HFF-Myc (cell line): ENCODE data around the gene KIAA1549.

ENCODE experiments used
- DNase-seq: peaks from one replicate; pipeline ENCODE4 v3.0.0-alpha.2; 2011; ENCODE audit warnings: low read depth; ENCODE audit errors: extremely low read depth
- H3K4me3 ChIP-seq: replicated peaks from 2 replicates; pipeline ENCODE4 v1.5.1; 2011; ENCODE audit warnings: low read depth, mild to moderate bottlenecking, control low read depth, low read length
- TF ChIP-seq, protein P1 (sequence below): IDR thresholded peaks from 2 replicates; pipeline ENCODE4 v1.5.1; 2012; ENCODE audit warnings: mild to moderate bottlenecking, low read depth, low read length, control low read depth; ENCODE audit errors: missing control alignments

Gene KIAA1549

DNA sequence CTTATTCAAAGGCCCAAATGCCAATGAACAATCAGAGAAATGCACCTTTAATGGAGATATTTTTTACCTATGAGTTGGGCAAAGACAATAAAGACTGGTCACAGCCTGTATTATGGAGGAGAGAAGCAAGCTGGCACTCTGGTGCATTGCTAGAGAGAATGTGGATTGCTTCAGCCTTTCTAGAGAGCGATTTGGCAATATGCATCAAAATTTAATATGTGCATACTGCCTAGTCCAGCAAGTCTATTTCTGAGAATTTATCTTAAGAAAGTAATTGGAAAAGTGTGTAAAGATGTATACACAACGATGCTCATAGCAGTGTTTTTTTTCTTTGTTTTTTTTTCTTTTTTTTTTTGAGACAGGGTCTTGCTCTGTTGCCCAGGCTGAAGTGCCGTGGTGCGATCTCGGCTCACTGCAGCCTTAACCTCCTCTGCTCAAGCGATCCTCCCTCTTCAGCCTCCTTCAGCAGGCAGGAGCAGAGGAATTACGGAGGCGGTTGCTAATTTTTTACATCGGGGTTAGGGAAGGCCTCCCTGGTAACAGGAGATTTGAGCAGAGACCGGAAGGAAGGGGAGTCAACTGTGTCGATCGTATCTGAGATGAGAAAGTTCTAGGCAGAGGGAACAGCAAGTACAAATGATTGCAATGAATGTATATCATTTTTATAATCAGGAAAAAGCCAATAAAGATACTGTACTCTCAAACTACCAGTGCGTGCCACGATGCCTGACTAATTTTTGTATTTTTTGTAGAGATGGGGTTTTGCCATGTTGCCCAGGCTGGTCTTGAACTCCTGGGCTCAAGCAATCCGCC is 16.4 kb downstream of the KIAA1549 start:
- TF ChIP-seq, protein P1, sequence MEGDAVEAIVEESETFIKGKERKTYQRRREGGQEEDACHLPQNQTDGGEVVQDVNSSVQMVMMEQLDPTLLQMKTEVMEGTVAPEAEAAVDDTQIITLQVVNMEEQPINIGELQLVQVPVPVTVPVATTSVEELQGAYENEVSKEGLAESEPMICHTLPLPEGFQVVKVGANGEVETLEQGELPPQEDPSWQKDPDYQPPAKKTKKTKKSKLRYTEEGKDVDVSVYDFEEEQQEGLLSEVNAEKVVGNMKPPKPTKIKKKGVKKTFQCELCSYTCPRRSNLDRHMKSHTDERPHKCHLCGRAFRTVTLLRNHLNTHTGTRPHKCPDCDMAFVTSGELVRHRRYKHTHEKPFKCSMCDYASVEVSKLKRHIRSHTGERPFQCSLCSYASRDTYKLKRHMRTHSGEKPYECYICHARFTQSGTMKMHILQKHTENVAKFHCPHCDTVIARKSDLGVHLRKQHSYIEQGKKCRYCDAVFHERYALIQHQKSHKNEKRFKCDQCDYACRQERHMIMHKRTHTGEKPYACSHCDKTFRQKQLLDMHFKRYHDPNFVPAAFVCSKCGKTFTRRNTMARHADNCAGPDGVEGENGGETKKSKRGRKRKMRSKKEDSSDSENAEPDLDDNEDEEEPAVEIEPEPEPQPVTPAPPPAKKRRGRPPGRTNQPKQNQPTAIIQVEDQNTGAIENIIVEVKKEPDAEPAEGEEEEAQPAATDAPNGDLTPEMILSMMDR: no peak
- DNase-seq: no peak
- H3K4me3 ChIP-seq: no peak overlapping the region

DNA sequence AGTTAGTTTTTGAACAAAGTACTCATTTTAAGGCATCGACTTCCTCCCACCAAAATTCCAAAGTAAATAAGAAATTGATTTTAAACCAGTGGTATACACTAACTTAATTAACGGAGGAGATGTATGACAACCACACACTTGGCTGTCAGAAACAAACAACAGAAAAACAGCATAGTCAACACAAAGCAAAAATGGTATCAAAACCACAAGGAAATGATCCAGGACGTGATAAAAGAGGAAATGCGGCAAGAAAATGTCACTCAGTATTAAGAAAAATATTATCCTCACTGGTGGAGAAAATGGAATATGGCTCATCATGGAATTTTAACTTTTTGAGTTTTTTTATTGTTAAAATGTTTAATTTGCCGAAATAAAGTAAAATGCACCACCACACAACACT is 17.5 kb downstream of the KIAA1549 start:
- TF ChIP-seq, protein P1: no peak
- no peak overlapping the region for H3K4me3 ChIP-seq
- DNase-seq: no peak

DNA sequence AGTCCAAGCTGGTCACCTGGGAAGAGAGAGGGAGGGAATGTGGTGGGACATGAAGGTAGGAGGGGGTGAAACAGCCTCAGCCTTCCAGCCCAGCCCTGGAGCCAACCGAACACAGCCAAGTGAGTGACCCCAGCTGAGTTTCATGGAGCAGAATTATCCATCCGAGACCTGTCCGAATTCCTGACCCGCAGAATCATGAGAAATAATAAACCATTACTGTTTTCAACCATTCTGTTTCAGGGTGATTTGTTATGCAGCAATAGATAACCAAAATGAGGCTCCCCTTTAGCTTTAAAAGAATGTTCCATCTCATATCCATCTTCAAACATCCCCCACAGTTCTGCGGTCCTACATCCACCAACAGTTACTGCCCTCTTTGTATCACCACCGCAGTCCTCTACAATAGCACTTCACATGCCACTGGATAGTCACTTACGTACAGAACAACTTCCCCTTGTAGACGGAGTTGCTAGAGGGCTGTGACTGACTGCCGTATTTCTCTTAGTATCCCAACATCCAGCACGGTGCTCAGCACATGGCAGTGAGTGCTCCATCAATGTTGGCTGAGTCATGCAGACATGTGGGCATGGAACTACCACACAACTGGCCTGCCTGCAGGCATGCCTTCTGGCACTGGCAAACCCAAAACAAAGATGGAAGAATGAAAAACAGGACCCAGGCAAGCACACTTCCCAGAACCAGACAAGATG is 18.5 kb downstream of the KIAA1549 start:
- TF ChIP-seq, protein P1: no peak
- no peak overlapping the region for H3K4me3 ChIP-seq
- DNase-seq: no peak

DNA sequence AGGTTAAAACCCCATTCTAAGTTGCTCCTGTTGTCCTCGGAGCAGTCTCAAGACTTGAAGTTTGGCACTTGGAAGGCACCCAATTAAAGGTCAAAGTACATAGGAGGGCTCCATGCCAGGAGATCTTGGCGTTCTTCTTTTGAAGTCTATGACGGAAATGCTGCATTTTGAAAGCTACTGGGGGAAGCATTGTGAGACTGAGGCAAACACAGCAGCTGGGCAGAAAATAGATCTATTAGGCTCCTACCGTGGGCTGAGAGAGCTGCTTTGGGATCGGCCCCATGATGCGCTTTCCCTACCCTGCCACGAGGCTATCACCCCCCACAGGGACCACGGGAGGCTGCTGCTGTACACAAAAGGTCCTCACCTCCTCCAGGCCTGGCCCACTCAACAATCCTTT is 20.0 kb downstream of the KIAA1549 start:
- TF ChIP-seq, protein P1: no peak
- no peak overlapping the region for H3K4me3 ChIP-seq
- no peak for DNase-seq

DNA sequence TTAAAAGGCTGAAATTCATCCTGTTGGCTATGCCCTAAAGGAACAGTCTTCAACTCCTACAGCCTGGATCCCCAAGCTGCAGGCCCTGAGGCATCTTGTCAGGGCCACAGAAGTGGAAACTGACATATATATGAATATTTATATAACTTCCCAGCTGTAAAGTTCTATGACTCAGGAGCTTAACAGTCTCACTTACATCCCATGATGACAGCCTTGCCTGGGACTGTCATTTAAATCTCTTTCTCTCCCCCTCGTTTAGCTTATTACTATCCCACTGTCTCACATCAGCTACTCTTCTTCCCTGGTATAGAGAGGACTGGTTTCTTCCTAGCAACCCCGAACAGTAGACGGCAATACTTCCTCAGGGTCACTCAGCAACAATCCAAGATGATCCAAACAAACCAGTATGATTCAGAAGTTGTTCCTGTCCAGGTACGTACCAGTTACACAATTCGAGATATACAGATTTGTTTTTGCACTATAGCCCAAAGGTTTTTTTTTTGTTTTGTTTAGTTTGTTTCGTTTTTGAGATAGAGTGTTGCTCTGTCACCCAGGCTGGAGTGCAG is 22.7 kb downstream of the KIAA1549 start:
- TF ChIP-seq, protein P1: no peak
- no peak for DNase-seq
- H3K4me3 ChIP-seq: no peak overlapping the region

DNA sequence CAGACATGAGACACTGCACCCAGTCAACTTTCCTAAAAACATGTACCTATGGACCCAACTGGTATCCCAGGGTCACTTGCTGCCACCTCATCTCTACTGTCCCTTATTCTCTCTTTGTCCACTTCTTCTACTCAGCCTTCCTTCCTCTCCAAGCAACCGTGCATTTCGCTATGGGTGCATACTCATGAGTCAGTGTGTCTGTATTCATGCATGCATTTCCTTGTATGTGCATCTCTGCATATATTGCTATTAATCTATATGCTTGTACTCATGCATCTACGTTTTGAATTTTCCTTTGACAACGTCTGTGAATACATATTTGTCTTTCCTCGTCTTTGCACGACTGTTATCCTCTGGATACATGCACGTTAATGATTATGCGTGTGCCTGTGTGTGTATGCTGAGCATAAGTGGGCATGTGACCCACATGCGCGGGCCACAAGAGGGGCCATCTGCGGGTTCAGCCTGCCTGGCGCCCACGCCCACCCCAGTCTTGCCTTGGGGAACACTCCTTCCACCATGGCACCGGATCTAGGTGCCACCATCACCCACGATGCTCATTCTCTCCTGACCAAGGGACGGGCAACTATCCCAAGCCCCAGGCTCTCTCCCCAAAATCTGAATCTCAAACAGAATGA is 23.3 kb downstream of the KIAA1549 start:
- no peak for DNase-seq
- no peak overlapping the region for H3K4me3 ChIP-seq
- TF ChIP-seq, protein P1: no peak
